ENCODE measurements around the gene FABP7.

The FABP7 gene

DNA sequence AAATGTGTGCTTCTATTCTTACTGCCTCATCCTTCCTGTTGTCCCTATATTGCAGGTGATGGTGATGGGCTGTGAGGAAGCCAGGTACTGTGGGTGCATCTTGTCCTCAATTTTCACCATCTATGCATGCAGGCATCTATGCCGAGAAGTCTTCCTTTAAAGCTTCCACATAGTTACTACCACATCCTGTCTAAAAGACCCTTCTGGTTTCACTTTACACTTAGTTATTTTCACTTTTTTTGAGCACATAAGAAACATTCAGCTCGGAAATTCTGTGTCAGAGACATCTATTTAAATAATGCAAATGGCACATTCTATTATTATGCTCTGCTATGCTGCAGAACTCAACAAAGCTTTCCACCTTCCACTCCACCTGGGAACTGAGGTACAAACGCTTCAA, 28.2 kb upstream of the FABP7 start:
- TF ChIP-seq CTCF (IDR thresholded peaks at IDR 0.05), result no peak
- Histone ChIP-seq H3K4me3 (no peak overlapping the region), H3K27ac (no peak overlapping the region)
- DNase-seq (ENCODE audit: low spot score), result no peak

- DNase-seq (ENCODE audit: low spot score), result no peak
These were observed 27.1 kb upstream of the FABP7 start for GRCh38 chr6:122752459-122752858.

DNA sequence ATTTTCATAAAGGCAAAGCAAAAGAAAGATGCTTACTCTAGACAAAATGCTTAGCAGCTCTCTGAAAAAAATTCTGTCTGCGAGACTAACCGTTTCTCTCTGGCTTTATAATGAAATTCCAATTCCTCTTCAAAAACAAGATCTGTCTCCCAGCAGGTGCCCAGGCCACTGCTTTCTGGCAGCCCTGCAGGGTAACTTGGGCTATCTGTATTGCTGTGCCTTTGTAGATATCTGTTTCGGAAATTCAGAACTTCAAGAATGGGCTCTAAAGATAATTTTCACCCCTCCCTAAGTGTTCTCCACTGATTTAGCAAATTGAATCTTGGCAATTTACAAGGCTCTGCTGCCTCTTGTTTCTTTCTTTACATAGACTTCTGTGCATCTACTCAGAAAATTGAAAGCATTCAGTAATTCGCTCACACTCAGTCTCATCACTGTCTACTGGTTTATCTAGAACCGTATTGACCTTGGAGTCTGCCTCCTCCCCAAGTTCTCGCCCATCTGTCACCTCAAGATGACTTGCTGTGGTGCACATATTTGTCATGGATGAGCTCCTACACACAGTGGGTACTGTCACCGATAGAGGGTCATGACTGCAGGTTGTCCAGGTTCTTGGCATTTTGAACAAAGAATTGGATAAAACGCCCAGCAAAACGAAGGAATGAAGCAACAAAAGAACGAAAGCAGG, 26.4 kb upstream of the FABP7 start:
- H3K4me3 ChIP-seq, result peak overlapping the region; percentile 19

More at GRCh38 chr6:122752459-122752858, 27.1 kb upstream of the FABP7 start:
- Histone ChIP-seq H3K27ac (no peak overlapping the region), H3K4me3 (no peak overlapping the region)
- TF ChIP-seq CTCF (IDR thresholded peaks at IDR 0.05), result no peak

GRCh38 chr6:122753688-122754056, 25.8 kb upstream of the FABP7 start:
- no peak for DNase-seq (ENCODE audit: low spot score)
- Histone ChIP-seq H3K4me3 (peak overlapping the region; percentile 19), H3K27ac (no peak overlapping the region)
- no peak for TF ChIP-seq CTCF (IDR thresholded peaks at IDR 0.05)

More for the DNA sequence above, 26.4 kb upstream of the FABP7 start:
- TF ChIP-seq CTCF (IDR thresholded peaks at IDR 0.05), result no peak
- no peak overlapping the region for H3K27ac ChIP-seq
- DNase-seq (ENCODE audit: low spot score), result no peak

DNA sequence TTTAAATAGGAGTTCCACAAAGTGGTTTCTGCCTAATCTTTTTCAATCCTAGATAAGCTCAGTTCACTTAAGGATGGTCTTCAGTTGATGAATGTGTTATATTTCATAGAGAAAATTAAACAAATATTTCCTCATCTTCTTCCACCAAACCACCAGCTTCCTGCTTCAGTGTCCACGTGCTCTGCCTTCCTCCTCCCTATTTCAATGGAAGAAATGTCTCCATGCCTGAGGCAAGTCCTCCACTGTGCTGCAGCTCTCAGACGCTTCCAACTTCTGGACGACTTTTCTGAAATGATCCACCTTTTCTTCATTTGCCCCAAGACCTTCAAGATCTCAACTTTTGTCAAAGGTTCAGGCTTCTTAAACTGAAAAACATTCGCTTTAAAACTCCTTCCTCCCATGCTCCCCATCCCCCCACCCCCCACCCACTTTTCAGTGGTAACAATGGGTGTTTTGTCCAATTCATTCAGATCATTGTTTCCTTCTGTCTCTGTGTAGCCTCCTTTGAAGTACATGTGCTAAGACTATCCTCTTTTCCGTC, 25.3 kb upstream of the FABP7 start:
- Histone ChIP-seq H3K4me3 (no peak overlapping the region), H3K27ac (no peak overlapping the region)
- DNase-seq (ENCODE audit: low spot score), result no peak
- no peak for TF ChIP-seq CTCF (IDR thresholded peaks at IDR 0.05)

DNA sequence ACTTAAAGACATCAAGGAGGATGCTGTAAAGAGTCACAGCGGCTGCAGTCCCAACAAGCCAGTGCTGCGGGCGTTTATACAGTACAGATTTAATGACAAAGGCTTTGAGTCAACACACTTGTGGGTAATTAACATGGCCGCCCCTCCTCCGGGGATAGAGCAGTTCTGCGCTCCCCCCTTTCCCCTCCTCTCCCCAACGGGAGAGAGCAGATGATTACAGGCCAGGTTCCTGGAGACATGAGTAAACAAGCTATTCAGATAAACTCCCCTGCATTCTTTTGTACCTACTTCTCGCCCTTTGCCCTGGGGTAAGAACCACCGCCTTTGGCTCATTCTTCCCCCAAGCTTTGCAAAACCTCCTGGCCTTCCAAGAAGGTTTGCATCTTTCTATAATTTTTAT, 23.6 kb upstream of the FABP7 start:
- H3K27ac ChIP-seq, result no peak overlapping the region
- no peak for TF ChIP-seq CTCF (IDR thresholded peaks at IDR 0.05)
- no peak for DNase-seq (ENCODE audit: low spot score)
- H3K4me3 ChIP-seq, result no peak overlapping the region

DNA sequence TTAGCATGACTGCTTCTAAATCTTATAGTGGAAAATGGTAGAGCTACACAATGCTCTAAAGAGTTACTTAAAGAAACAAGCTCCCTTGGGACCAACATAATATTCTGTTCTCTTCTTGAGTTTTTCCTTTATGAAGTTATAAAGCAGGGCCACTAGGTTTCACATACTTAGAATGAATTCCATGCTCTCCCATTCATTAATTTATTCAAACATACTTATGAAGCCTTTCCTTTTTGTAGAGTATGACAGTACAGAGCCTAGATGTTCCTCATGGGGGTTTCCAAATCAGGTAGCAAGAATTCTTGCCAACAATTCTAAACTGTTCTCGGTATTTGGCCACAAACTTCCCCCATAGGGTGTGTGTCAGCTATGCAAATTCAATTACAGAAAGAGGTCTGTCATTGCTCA, 20.6 kb upstream of the FABP7 start:
- no peak overlapping the region for H3K4me3 ChIP-seq
- H3K27ac ChIP-seq, result no peak overlapping the region
- no peak for TF ChIP-seq CTCF (IDR thresholded peaks at IDR 0.05)
- DNase-seq (ENCODE audit: low spot score), result no peak
